Osteoblast (primary cell): ENCODE data around the gene HIPK3. TPM values are rescaled to one million over a fixed set of nuclear protein-coding genes. Genes with fewer than 3 reads are reported as not detected.

ENCODE experiments used
- DNase-seq: peaks from one replicate; pipeline ENCODE4 v3.0.0; 2011; ENCODE audit warnings: low spot score, mixed read lengths; ENCODE audit not compliant: insufficient read length; ENCODE audit errors: missing footprints
- H2AFZ ChIP-seq: 2 replicates; pipeline ENCODE4 v1.6.0; 2011; ENCODE audit warnings: mild to moderate bottlenecking, low read length
- H3K27ac ChIP-seq: 2 replicates; pipeline ENCODE4 v1.5.1; 2011; ENCODE audit warnings: mild to moderate bottlenecking, low read depth, low read length, moderate library complexity
- H3K27me3 ChIP-seq: 2 replicates; pipeline ENCODE4 v1.6.0; 2012; ENCODE audit warnings: mild to moderate bottlenecking, control low read depth, inconsistent platforms, low read length, moderate library complexity; ENCODE audit not compliant: insufficient read depth
- H3K36me3 ChIP-seq: 2 replicates; pipeline ENCODE4 v1.5.1; 2011; ENCODE audit warnings: mild to moderate bottlenecking, low read length, control low read depth, moderate library complexity; ENCODE audit not compliant: insufficient read depth
- H3K4me1 ChIP-seq: 2 replicates; pipeline ENCODE4 v1.5.1; 2011; ENCODE audit warnings: mild to moderate bottlenecking, low read length, control low read depth, moderate library complexity; ENCODE audit not compliant: insufficient read depth
- H3K4me2 ChIP-seq: 2 replicates; pipeline ENCODE4 v1.6.0; 2011; ENCODE audit warnings: mild to moderate bottlenecking, low read length; ENCODE audit not compliant: insufficient read depth
- H3K4me3 ChIP-seq: fragments of 200-600 bp; sonication (generic); 3 replicates; pipeline ENCODE4 v1.5.1; 2012; ENCODE audit warnings: mild to moderate bottlenecking, low read length, inconsistent platforms; ENCODE audit not compliant: insufficient read depth
- H3K79me2 ChIP-seq: 2 replicates; pipeline ENCODE4 v1.6.0; 2012; ENCODE audit warnings: mild to moderate bottlenecking, low read length, control low read depth, inconsistent platforms; ENCODE audit not compliant: insufficient read depth
- H3K9me3 ChIP-seq: 2 replicates; pipeline ENCODE4 v1.5.1; 2011; ENCODE audit warnings: low read depth, low read length, control low read depth
- H4K20me1 ChIP-seq: 2 replicates; pipeline ENCODE4 v1.6.0; 2012; ENCODE audit warnings: mild to moderate bottlenecking, low read length, control low read depth; ENCODE audit not compliant: insufficient read depth
- total RNA-seq: library from RNA; depleted of rRNA; stranded (reverse); fragments of >200 nt; gene quantifications from 2 replicates; pipeline ENCODE4 v1.2.3, GENCODE V29; 2012
- TF ChIP-seq, protein P1 (sequence below): IDR thresholded peaks from 2 replicates; pipeline ENCODE4 v1.5.1; 2011; ENCODE audit warnings: mild to moderate bottlenecking, low read depth, low read length, moderate library complexity; ENCODE audit errors: extremely low read depth

The HIPK3 gene
- total RNA-seq, 1 donor: 195 TPM

DNA sequence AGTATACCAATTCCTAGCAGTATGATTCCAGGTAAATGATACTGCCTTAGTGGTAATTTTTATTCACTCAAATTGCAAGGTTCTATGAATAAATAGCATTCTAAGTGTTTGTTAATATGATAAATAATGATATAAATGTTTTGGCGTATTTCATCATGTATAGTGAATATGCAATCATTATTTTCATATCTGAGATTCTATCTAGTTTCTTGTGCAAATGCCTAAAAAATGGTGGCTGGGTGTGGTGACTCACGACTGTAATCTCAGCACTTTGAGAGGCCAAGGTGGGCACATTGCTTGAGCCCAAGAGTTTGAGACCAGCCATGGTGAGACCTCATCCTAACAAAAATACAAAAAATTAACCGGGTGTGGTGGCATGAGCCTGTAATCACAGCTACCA is 13.9 kb downstream of the HIPK3 start:
- TF ChIP-seq, protein P1, sequence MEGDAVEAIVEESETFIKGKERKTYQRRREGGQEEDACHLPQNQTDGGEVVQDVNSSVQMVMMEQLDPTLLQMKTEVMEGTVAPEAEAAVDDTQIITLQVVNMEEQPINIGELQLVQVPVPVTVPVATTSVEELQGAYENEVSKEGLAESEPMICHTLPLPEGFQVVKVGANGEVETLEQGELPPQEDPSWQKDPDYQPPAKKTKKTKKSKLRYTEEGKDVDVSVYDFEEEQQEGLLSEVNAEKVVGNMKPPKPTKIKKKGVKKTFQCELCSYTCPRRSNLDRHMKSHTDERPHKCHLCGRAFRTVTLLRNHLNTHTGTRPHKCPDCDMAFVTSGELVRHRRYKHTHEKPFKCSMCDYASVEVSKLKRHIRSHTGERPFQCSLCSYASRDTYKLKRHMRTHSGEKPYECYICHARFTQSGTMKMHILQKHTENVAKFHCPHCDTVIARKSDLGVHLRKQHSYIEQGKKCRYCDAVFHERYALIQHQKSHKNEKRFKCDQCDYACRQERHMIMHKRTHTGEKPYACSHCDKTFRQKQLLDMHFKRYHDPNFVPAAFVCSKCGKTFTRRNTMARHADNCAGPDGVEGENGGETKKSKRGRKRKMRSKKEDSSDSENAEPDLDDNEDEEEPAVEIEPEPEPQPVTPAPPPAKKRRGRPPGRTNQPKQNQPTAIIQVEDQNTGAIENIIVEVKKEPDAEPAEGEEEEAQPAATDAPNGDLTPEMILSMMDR: no peak
- Histone ChIP-seq H3K9me3 (no peaks in the 10 kb centered on the region), H2AFZ (no peak overlapping the region), H4K20me1 (peaks cover 76% of the 10 kb centered on the region), H3K4me2 (no peak overlapping the region), H3K27me3 (no peaks in the 10 kb centered on the region), H3K27ac (no peak overlapping the region), H3K4me3 (no peak overlapping the region), H3K79me2 (peaks cover 99% of the 10 kb centered on the region), H3K4me1 (peaks cover 6% of the 10 kb centered on the region), H3K36me3 (no peaks in the 10 kb centered on the region)
- DNase-seq: no peak

GRCh38 chr11:33272338-33273107 is 15.3 kb downstream of the HIPK3 start:
- Histone ChIP-seq H4K20me1 (peaks cover 77% of the 10 kb centered on the region), H2AFZ (no peak overlapping the region), H3K4me3 (no peak overlapping the region), H3K79me2 (peaks cover 100% of the 10 kb centered on the region), H3K27ac (no peak overlapping the region), H3K27me3 (no peaks in the 10 kb centered on the region), H3K9me3 (no peaks in the 10 kb centered on the region), H3K36me3 (no peaks in the 10 kb centered on the region), H3K4me1 (peaks cover 4% of the 10 kb centered on the region), H3K4me2 (no peak overlapping the region)
- TF ChIP-seq, protein P1: no peak
- no peak for DNase-seq

- no peaks in the 10 kb centered on the region for H3K36me3 ChIP-seq
- H3K27ac ChIP-seq: no peak overlapping the region
- H2AFZ ChIP-seq: no peak overlapping the region
- H3K79me2 ChIP-seq: peaks cover 98% of the 10 kb centered on the region
- TF ChIP-seq, protein P1: no peak
- H4K20me1 ChIP-seq: peaks cover 74% of the 10 kb centered on the region
- DNase-seq: no peak
- H3K4me1 ChIP-seq: peaks cover 4% of the 10 kb centered on the region
- no peak overlapping the region for H3K4me3 ChIP-seq
- H3K27me3 ChIP-seq: no peaks in the 10 kb centered on the region
- H3K9me3 ChIP-seq: no peaks in the 10 kb centered on the region
- no peak overlapping the region for H3K4me2 ChIP-seq
Observed at GRCh38 chr11:33273656-33274055, 16.5 kb downstream of the HIPK3 start.

GRCh38 chr11:33280411-33280810 is 23.2 kb downstream of the HIPK3 start:
- H3K79me2 ChIP-seq: peaks cover 97% of the 10 kb centered on the region
- TF ChIP-seq, protein P1: no peak
- H2AFZ ChIP-seq: no peak overlapping the region
- no peaks in the 10 kb centered on the region for H3K9me3 ChIP-seq
- DNase-seq: no peak
- no peak overlapping the region for H3K4me2 ChIP-seq
- no peak overlapping the region for H3K27ac ChIP-seq
- no peaks in the 10 kb centered on the region for H3K36me3 ChIP-seq
- no peak overlapping the region for H3K4me3 ChIP-seq
- H3K27me3 ChIP-seq: no peaks in the 10 kb centered on the region
- no peaks in the 10 kb centered on the region for H3K4me1 ChIP-seq
- H4K20me1 ChIP-seq: peaks cover 84% of the 10 kb centered on the region
